ENCODE measurements around the gene ZNF396. TPM values are rescaled to one million over a fixed set of nuclear protein-coding genes. Genes with fewer than 3 reads are reported as not detected.

Gene ZNF396
- total and polyA plus RNA-seq, 9 of the 15 experiments (the other 6 are each of a cell fraction or from before 2014, with no cell fraction given): 0.73 to 2.3 (median 1.9) TPM

- TF ChIP-seq MBD1 (CRISPR knock-in tag; IDR thresholded peaks at IDR 0.05) (no peak), UBTF (IDR thresholded peaks at IDR 0.05; ENCODE audit: borderline replicate concordance in 1 of 2, low read depth in 2 of 2, low read length in 2 of 2) (0 out of 4 replicates have a peak, but pooled peaks of 1 of the 2 experiments have one; percentile 65), POLR2G (IDR thresholded peaks at IDR 0.05; ENCODE audit: low read depth, low read length) (peak; percentile 80), IRF2 (CRISPR knock-in tag; IDR thresholded peaks at IDR 0.05) (no peak), PRMT5 (CRISPR knock-in tag; IDR thresholded peaks at IDR 0.05) (no peak), KAT8 (IDR thresholded peaks at IDR 0.05; ENCODE audit: low read depth) (no peak), JUNB (CRISPR knock-in tag; conservative IDR thresholded peaks at IDR 0.05) (no peak), TSHZ1 (CRISPR knock-in tag; IDR thresholded peaks at IDR 0.05) (no peak), MCM7 (IDR thresholded peaks at IDR 0.05) (no peak), SMARCB1 (IDR thresholded peaks at IDR 0.05; ENCODE audit: insufficient read length, low read depth) (no peak), ZNF133 (CRISPR knock-in tag; IDR thresholded peaks at IDR 0.05) (no peak), ZC3H4 (CRISPR knock-in tag; IDR thresholded peaks at IDR 0.05; ENCODE audit: borderline replicate concordance) (no peak), ZBTB49 (CRISPR knock-in tag; IDR thresholded peaks at IDR 0.05; ENCODE audit: borderline replicate concordance) (no peak), ZNF398 (CRISPR knock-in tag; IDR thresholded peaks at IDR 0.05) (no peak)
Observed at GRCh38 chr18:35376742-35377695, at the start of gene ZNF396 (continued).

All from K562 (cell line).